HFFc6 (cell line): Measurements from ENCODE around the gene PYGO2. TPM values are rescaled to one million over a fixed set of nuclear protein-coding genes. Genes with fewer than 3 reads are reported as not detected.
A peak's percentile ranks its signal among the peaks of the same experiment; 100 is the strongest.

Source experiments
- DNase-seq: peaks from one replicate; pipeline ENCODE4 v3.0.0-alpha.2; 2018
- H3K27ac Mint-ChIP-seq: 2 replicates; pipeline ENCODE4 v1.8.0; 2020; ENCODE audit warnings: mild to moderate bottlenecking, mixed read lengths
- H3K27me3 Mint-ChIP-seq: 2 replicates; pipeline ENCODE4 v1.8.0; 2021; ENCODE audit warnings: mild to moderate bottlenecking, moderate library complexity, mixed read lengths; ENCODE audit not compliant: insufficient read depth
- H3K36me3 Mint-ChIP-seq: 2 replicates; pipeline ENCODE4 v1.8.0; 2021; ENCODE audit warnings: low read depth, mixed read lengths
- H3K4me1 Mint-ChIP-seq: 2 replicates; pipeline ENCODE4 v1.8.0; 2020; ENCODE audit warnings: low read depth, mixed read lengths
- H3K4me3 Mint-ChIP-seq: 2 replicates; pipeline ENCODE4 v1.8.0; 2020; ENCODE audit warnings: mild to moderate bottlenecking, moderate library complexity, mixed read lengths
- H3K9me3 Mint-ChIP-seq: 2 replicates; pipeline ENCODE4 v1.8.0; 2020; ENCODE audit warnings: mild to moderate bottlenecking, mixed read lengths
- long read RNA-seq: library from polyadenylated mRNA; unstranded; transcript quantifications from one replicate; pipeline ENCODE4 v2.0.0, GENCODE V29; 2019
- total RNA-seq, 6 experiments: library from RNA; stranded (reverse); fragmentation: NEBNext Ultra II Directional; extraction: Animal tissue kit (Norgen Biotek cat#: 25700); gene quantifications; 2 replicates in 1 of 6; 3 replicates in 5 of 6; pipeline ENCODE4 v1.2.3, GENCODE V29; 2021
- TF ChIP-seq, protein P1 (sequence below): fragments of 200-600 bp; sonication (generic); IDR thresholded peaks from 2 replicates; pipeline ENCODE4 v1.5.0; 2021; ENCODE audit warnings: antibody characterized with exemption, mild to moderate bottlenecking

PYGO2 gene, protein sequence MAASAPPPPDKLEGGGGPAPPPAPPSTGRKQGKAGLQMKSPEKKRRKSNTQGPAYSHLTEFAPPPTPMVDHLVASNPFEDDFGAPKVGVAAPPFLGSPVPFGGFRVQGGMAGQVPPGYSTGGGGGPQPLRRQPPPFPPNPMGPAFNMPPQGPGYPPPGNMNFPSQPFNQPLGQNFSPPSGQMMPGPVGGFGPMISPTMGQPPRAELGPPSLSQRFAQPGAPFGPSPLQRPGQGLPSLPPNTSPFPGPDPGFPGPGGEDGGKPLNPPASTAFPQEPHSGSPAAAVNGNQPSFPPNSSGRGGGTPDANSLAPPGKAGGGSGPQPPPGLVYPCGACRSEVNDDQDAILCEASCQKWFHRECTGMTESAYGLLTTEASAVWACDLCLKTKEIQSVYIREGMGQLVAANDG
- 10 to 100 TPM; 19.9 to 23.7 (median 21.3) TPM for total RNA-seq
- long read RNA-seq, transcript PYGO2-202 (3 exons, 3,146 nt), result major isoform, 12 of 73 reads
- long read RNA-seq, partial matches to known transcripts, result 1 of 73 reads
- long read RNA-seq, other reads (novel, unspliced or antisense), result 58 of 73 reads

DNA sequence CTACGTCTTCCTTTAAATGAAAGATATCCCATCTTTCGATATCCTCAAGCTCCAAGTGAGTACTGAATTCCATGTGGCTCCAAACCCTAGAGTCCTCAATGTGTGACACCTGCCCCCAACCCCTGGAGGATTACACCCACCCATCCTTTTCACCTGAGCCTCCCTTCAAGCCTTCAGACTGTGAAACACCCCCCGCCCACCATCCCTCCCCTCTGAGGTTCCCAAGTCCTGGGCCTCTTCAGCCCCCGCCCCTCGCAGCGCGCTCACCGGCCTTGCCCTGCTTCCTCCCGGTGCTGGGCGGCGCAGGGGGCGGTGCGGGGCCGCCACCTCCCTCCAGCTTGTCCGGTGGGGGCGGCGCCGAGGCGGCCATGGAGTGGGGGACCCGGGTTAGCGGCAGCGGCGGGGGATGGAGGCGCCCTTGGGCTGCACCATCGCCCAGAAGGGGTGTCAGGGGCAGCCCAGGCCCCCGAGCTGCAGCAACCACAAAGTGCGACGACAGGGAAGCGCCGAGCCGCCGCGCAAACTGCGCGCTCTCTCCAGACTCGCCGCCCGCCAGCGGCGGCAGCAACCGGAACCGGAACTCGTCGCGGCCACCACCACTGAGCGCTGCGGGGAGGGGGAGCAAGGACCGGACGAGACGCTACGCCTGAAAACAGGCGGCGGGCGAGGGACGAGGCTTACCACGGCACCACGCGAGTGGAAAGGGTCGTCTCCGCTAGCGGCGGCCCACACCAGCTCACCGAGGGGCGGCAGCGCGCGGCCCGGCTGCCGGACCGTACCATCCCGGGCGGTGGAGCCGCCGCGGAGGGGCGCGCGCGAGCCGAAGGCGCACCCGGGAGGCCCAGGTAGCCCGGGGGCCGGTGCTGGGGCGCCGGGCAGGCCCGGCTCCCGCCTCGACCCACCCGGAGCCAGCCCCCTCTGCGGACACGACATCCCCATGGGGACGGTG lies at the start of gene PYGO2:
PYGO2 (minus strand) TSS at position 576 of the 949 bp plus-strand sequence; CDS start at position 370, 206 bp downstream.
- TF ChIP-seq, protein P1, sequence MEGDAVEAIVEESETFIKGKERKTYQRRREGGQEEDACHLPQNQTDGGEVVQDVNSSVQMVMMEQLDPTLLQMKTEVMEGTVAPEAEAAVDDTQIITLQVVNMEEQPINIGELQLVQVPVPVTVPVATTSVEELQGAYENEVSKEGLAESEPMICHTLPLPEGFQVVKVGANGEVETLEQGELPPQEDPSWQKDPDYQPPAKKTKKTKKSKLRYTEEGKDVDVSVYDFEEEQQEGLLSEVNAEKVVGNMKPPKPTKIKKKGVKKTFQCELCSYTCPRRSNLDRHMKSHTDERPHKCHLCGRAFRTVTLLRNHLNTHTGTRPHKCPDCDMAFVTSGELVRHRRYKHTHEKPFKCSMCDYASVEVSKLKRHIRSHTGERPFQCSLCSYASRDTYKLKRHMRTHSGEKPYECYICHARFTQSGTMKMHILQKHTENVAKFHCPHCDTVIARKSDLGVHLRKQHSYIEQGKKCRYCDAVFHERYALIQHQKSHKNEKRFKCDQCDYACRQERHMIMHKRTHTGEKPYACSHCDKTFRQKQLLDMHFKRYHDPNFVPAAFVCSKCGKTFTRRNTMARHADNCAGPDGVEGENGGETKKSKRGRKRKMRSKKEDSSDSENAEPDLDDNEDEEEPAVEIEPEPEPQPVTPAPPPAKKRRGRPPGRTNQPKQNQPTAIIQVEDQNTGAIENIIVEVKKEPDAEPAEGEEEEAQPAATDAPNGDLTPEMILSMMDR, result peak; percentile 77
- peak within 1 kb of the TSS; percentile 94 for H3K4me3 Mint-ChIP-seq

DNA sequence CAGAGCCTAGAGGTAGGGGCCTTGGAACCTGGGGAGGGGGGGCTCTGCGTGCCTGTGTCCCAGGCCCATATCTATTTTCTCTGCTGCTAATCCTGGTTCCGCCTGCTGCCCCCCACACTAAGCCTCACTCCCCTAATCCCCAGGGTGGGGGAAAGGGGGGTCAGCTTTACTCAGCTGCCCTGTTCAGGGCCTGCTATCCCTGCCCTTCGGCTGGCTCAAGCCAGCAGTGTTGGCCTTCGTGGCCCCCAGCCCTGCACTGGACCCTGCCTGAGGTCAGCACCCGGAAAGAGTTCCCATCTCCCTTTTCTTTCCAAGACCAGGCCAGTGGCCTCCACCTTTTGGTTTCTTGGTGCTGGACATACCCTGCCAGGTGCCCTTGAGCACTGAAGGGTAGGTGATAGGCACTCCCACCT lies 49.4 kb upstream of the PYGO2 start:
- H3K27ac Mint-ChIP-seq, result no peak overlapping the region
- no peak for DNase-seq
- no peaks in the 10 kb centered on the region; the same call in 1 of the 2 replicates for H3K27me3 Mint-ChIP-seq
- no peak overlapping the region for H3K4me3 Mint-ChIP-seq
- TF ChIP-seq, protein P1, result no peak
- no peaks in the 10 kb centered on the region for H3K9me3 Mint-ChIP-seq
- H3K4me1 Mint-ChIP-seq, result peaks cover 5% of the 10 kb centered on the region; the same call in 1 of the 2 replicates
- no peaks in the 10 kb centered on the region for H3K36me3 Mint-ChIP-seq

More for the DNA sequence above, at the start of gene PYGO2:
- H3K36me3 Mint-ChIP-seq, result peaks cover 24% of the 10 kb centered on the region
- peak; percentile 70 for DNase-seq
- peaks cover 9% of the 10 kb centered on the region; the same call in 1 of the 2 replicates for H3K27me3 Mint-ChIP-seq
- no peaks in the 10 kb centered on the region for H3K9me3 Mint-ChIP-seq
- H3K4me1 Mint-ChIP-seq, result peaks cover 57% of the 10 kb centered on the region
- H3K27ac Mint-ChIP-seq, result peak within 1 kb of the TSS; percentile 89

DNA sequence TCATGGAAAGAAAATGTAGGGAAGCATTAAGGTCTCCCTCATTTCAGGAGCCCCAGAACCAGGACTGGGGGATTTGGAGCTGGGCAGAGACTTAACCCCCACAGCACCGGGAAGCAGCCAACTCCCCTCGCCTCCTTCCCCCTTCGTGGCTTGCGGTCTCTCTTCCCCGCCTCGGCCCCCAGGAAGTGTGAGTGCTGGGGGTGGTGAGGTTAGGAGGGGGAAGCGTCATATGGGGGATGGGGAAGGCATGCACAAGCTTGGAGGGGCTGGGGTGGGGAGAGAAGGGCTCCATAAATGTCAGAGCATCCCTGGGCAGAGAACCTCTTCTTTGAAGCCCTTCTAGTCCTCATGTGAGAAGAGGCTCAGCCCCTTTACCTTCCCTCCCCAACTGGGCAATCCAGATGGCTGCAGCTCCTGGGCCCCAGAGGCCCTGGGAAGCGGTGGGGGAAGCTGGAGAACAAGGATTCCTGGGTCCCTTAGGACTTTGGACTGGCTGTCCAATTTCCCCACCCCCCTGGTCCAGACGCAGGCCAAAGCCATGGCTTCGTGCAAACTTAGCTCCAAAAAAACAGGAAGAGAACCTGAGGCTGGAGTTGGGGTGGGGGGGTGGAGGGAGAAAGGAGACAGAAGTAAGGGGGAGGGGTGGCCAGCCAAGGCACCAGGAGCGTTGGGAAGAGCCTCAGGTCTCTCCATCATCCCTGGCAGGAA lies 48.8 kb upstream of the PYGO2 start:
- no peaks in the 10 kb centered on the region for H3K9me3 Mint-ChIP-seq
- H3K4me3 Mint-ChIP-seq, result no peak overlapping the region
- H3K27me3 Mint-ChIP-seq, result no peaks in the 10 kb centered on the region; the same call in 1 of the 2 replicates
- H3K36me3 Mint-ChIP-seq, result no peaks in the 10 kb centered on the region
- no peak for DNase-seq
- H3K27ac Mint-ChIP-seq, result no peak overlapping the region
- H3K4me1 Mint-ChIP-seq, result peaks cover 12% of the 10 kb centered on the region
- TF ChIP-seq, protein P1, result no peak

DNA sequence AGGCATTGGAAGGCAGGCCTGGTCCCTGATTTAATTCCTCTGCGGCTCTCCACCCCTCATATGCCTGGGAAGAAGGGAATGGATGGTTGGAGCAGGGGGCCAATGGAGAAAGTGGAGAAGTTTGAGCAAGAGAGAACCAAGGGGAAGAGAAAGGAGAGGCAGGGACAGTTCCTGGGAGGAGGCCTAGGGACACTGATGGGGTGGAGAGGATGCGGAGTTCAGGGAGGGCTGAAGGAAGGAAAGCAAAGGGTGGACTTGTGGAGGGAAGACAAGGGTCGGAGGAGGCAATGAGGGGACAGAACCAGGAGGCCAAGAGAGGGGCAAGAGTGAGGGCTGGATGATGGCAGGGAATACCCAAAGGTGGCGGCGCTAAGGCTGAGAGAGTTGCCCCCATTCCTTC lies 48.2 kb upstream of the PYGO2 start:
- H3K27me3 Mint-ChIP-seq, result no peaks in the 10 kb centered on the region; the same call in 1 of the 2 replicates
- no peaks in the 10 kb centered on the region for H3K9me3 Mint-ChIP-seq
- peaks cover 14% of the 10 kb centered on the region for H3K4me1 Mint-ChIP-seq
- TF ChIP-seq, protein P1, result no peak
- no peaks in the 10 kb centered on the region for H3K36me3 Mint-ChIP-seq
- DNase-seq, result no peak
- H3K27ac Mint-ChIP-seq, result no peak overlapping the region
- no peak overlapping the region for H3K4me3 Mint-ChIP-seq
